GM21360 (cell line): ENCODE results near the gene SOD2.
"Not testable (repeated sequence)": the region's sequence is repeated elsewhere in the genome, so short reads cannot be mapped to it uniquely, and the experiment has no call there.

Source experiments
- ATAC-seq: cut with Tn5 transposase; IDR thresholded peaks from one replicate; pipeline ENCODE4 v1.9.1; 2021; ENCODE audit warnings: mild to moderate bottlenecking, moderate library complexity; ENCODE audit not compliant: unreplicated experiment

SOD2 gene

DNA sequence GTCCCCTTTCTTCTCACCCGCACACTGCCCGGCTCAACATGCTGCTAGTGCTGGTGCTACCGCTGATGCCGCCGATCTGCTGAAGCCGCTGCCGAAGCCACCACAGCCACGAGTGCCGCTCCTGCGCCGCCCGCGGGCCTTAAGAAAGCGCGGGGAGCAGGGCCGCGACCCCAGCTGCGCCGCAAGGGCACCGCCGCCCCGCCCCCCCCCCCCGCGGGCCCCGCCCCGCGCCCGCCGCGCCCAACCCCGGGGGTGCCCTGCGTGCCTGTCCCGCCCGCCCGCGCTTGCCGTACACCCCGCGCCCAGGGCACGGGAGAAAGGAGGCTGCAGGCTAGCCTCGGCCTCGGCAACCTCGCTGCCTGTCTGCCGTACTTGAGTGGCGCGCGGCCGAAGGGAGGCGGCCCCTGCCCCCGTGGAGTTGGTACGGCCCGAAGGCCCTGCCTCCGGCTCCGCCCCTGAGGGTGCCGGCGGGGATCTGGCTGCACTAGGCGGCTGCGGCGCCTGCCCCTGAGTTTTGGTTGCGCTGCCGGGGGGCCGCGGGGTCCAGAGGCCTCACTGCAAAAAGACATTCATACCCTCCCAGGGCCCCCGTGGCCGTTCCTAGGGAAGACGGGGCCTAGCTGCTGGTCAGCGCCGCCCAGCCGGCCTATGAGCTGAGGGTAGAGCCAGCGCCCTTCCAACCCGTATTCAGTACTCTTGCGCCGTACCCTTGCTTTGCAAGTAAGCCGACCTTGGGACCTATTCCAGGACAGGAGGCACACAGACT is at the start of gene SOD2:
SOD2 (minus strand) TSS at position 114 of the 766 bp plus-strand sequence; CDS start at position 40, 74 bp downstream.
- ATAC-seq = peak; percentile 78

DNA sequence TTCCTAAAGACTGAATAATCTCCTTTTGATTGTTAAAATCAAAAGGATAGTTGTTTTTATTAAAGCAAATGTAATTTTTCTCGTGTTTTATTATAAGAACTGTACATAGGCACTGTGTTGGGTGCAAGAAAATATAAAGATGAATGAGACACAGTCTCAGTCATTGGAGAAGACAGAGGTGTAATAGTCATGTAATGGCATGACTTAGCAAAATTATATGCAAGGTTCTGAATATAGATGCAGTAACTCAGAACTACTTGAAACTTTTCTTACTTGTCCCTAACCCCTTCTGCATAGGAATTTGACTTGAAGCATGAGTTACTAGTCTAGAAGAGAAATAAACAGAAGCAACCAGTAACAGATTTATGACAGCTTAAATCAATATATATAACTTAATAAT is 49.1 kb upstream of the SOD2 start:
- no peak for ATAC-seq

DNA sequence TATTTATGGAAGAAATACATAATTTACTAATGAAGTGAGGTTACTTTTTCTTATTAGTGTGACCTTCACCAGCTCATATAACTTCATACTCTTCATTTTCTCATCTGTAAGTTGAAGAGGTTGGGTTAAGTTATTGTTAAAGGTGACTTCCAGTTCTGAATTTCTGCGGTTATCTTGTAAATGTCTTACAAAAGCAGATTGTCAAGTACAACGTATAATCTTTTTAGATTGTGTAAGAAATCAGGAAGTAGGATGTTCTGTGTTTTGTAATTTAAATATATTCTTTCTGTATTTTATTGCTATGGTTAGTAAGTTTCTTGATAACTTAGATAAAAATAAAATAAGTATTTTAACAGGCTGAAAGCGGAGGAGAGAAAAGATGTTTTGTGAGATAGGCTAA is 46.3 kb upstream of the SOD2 start:
- no peak for ATAC-seq

DNA sequence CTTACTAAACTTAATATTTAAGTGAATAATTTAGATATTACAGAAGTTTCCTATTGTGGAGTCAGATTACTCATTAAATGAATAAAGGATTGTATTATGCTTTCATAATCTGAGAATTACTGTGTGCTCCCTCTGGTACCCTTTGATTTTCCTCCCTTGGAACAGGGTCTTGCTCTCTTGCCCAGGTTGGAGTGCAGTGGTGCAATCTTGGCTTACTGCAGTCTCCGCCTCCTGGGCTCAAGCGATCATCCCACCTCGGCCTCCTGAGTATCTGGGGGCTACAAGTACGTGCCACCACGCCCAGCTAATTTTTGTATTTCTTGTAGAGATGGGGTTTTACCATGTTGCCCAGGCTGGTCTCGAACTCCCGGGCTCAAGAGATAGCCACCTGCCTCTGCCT is 43.9 kb upstream of the SOD2 start:
- ATAC-seq = no peak

DNA sequence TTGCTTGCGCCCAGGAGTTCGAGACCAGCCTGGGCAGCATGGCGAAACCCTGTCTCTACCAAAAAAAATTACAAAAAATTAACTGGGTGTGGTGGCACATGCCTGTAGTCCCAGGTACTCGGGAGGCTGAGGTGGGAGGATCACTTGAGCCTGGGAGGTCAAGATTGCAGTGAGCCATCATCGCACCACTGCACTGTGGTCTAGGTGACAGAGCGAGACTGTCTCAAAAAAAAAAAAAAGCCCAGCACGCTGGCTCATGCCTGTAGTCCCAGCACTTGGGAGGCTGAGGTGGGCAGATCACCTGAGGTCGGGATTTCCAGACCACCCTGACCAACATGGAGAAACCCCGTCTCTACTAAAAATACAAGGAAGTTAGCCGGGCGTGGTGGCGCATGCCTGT is 40.4 kb upstream of the SOD2 start:
- ATAC-seq = not testable (repeated sequence)

DNA sequence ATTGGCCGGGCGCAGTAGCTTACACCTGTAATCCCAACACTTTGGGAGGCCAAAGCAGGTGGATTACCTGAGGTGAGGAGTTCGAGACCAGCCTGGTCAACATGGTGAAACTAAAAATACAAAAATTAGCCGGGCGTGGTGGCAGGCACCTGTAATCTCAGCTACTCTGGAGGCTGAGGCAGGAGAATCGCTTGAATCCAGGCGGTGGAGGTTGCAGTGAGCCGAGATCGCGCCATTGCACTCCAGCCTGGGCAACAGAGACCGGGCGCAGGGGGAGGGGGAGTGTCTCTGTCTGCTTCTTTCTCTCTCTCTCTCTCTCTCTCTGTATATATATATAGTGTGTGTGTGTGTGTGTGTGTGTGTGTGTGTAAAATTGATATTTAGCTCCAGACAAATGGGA is 39.5 kb upstream of the SOD2 start:
- ATAC-seq = not testable (repeated sequence)

DNA sequence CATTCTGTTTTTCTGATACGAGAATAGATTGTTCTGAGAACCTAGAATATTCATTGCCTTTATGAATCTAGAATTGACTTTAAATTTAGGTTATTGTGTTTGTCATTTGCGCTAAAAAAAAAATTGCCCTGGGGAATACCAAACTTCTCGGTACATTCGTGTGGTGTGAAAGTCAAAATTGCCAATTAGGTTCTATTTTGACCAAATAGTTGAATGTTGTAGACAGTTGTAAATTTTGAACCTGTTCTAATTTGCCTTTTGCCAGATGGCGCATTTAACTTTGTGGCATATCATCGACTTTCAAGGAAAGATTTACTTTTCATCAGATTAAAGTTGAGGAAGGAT is 37.3 kb upstream of the SOD2 start:
- no peak for ATAC-seq

DNA sequence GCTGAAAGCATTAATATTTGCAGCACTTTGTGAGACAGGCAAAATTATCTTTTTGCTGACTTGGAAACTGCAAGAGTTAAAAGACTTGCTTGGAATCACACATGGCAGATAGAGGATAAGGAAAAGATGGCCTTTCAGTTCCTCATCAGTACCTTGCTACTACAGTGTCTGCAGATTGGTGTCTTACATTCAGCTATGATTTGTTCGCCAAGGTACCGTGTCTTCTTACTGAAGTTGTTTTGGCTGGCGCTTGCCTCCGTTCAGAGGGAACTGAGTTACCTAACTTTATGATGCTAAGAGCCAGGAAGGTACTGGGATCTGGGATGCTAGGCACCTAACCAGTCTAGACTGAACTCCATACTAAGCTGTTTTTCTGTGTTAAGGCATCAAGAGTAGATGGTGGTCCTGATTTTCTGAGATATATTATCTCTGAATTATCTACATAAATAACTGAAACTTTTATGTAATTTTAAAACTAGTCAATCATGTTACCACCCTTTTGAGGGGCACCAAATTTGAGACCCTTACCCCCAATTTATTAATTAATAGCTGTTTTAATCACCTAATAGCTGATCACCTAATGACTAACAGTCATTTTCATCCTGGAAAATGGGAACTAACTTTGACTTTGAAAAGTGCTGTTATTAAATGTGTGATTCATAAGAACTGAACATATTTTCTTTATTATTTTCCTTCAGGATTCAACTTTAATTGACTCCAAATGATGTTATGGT is 36.7 kb upstream of the SOD2 start:
- no peak for ATAC-seq

DNA sequence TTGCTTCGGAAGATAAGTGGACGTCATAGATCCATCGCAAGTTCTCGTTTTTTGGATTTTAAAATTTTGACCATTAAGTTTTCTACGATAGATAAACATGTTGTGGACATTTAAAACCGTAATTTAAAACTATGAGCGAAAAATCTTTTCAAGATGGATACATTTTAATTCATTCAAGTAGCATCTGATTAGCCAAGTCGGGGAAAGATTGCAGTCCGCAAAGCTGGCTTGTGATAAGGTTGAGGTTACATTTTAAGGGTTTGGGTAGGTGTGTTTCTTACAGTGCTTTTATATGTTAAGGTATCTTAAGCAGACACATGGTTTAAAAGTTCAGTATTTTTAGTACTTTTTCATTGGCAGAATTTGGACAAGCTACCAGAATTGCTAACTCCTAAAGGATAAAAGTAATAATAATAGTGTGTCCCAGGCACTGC is 35.5 kb upstream of the SOD2 start:
- ATAC-seq = no peak

DNA sequence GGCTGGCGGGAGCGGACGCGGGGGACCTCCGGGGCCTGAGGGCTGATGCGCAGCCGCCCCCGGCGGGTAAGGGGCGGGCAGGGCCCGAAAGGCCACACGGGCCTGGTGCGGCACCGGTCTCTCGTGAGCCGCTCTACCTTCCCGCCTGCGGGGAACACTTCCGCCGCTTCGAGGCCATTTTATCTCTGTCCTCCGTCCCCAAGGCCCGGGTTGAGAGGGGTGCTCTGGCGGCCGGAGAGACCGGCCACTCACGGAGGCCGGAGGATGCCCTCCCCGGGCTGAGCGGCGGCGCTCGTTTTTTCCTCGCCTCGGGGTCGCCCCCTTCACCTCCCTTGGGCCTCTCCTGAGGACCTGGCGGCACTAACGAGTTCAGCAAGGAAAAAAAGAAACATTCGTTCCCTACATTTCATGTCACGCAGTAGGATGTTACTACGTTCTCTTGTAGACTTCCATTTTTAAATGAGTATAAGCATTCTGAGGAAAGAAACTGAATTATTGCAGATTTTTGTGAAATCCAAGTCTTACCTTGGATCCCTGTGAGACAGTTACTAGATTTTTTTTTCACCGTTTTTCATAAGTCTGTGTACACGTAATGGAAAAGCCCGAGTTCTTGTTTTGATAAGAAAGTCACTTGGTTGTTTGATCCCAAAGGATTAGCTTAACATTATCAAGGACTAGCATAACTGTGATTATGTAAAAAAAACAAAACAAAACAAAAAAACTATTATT is 34.8 kb upstream of the SOD2 start:
- ATAC-seq = peak; percentile 28

DNA sequence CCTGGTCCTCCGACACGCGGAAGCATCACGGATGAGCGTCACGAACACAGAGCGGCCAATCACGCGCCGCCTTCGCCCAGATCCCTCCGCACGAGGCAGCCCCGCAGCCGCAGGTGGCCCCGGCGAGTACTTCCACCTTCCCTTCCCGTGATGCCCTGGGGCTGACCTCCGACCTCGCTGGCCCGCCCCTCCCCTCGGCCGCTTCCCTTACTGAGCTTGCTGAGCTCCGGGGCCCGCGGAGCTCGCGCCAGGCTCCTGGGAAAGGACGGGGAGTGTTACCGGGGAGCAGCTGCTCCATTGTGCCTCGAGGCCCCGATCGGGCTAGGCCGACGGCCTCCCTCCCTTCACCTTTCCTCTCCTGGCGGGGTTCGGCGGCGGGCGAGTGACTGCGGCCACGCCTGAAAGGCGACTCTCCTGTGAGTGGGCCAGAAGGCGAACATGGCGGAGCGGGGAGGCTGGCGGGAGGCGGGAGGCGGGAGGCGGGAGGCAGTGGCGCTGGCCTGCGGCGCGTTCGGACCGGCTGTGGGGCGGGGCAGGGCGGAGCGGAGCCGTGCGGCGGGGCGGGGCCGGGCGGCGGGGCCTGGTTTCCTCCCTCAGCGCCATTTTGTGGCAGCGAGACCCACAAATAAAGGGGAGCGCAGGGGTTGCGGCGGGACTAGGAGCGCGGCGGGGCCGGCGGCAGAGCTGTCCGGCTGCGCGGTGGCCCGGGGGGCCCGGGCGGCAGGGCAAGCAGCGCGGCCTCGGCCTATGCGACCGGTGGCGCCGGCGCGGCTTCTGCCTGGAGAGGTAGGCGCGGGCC is 34.1 kb upstream of the SOD2 start, which contains the start of gene WTAP:
WTAP (plus strand) TSS at position 589 of the 799 bp plus-strand sequence. CDS start 8,760 bp downstream, outside the sequence.
- ATAC-seq = peak; percentile 71

DNA sequence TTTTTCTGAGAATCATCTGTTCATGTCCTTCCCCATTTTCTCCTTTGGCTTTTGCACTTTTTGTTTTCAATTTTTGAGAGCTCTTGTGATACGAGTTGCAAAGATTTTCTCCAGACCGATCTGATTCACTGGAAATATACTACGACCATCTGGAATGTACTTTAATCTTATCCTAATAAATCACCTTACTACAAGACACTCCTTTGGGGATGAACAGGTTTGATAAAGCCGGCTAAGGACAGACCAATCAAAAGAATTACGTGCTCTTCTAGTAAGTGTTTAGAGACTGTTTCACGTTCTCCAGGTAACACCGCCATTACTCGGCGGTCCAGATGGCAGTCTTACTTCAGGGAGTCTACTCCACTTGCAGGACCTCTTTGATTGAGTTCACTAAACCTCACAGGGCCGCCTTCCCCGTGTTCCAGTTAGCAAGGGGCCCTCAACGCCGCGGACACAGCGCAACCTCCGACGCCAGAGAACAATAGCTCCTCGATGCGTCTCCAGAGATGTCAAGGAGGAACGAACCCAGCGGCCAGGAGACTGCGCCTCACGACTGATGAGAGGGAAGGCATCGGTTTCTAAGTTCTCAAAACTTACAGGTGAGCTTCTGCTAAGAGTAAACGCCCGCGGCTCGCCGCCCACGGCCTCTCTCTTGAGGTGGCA is 33.3 kb upstream of the SOD2 start:
- peak; percentile 20 for ATAC-seq

DNA sequence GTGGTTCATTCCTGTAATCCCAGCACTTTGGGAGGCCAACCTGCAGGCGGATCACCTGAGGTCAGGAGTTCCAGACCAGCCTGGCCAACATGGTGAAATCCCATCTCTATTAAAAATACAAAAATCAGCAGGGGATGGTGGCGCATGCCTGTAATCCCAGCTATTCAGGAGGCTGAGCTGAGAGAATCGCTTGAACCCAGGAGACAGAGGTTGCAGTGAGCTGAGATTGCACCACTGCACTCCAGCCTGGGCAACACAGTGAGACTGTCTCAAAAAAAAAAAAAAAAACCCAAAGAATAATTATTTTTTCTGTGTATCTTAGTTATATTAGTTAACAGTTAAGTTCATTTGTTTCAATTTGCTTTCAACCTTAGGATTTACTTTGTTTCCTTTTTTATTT is 32.2 kb upstream of the SOD2 start:
- ATAC-seq = not testable (repeated sequence)

DNA sequence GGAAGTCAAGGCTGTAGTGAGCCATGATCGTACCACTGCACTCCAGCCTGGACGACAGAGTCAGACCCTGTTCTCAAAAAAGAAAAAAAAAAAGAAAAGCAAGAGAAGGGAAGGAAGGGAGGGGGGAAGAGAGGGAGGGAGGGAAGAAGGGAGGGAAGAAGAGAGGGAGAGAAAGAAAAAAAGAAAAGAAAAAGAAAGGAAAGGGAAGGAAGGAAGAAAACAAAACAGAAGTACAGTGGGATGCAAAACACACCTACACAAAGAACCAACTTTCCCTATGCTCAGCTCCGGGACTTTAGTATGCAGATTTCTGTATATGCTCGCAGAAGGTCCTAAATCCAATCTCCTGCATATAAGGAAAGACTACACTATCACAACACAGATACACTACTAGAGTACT is 31.7 kb upstream of the SOD2 start:
- ATAC-seq = no peak

DNA sequence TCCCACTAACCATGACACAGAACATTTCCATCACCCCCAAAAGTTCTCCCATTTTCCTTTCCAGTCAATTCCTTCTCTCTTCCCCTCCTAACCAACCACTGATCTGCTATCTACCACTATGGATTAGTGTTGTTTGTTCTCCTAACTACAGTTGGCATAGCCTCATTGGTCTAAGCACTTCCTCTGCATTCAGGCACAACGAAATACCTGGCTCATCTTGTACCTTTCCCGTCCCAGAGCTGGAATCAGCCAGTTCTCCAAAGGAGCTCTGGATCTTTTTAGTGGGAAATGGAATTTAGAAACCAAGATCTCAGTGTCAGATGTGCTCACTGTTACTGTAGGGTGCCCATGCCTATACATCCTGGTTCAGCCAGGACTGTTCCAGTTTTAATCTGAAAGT is 30.2 kb upstream of the SOD2 start:
- ATAC-seq = no peak

DNA sequence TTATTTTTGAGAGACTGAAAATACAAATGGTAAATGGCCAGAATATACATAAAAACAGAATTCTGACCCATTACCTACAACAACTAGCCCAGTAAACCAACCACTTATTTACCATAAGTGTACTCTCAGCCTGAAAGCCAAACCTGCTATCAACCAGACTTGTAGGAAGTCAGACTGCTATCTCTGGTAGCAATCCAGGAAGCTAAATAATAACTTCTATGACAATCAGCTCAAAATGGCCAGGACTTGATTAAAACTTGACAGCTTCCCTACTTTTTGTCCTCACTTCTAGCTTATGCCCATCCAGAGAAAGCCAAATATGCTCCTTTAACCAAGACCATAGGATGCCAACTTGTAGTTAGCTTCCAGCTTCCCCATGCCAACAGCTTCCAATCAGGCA is 29.6 kb upstream of the SOD2 start:
- no peak for ATAC-seq

DNA sequence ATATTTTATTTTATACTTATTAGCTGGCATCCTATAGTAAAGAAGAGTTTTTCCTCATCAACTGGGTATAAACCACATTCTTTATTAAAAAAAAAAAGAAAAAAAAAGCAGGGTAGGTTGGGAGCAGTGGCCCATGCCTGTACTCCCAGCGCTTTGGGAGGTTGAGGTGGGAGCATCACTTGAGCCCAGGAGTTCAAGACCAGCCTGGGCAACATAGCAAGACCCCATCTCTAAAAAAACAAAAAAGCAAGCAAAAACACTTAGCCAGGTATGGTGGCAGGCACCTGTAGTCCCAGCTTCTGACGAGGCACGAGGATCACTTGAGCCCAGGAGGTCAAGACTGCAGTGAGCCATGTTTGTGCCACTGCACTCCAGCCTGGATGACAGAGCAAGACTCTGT is 28.9 kb upstream of the SOD2 start:
- ATAC-seq = not testable (repeated sequence)

DNA sequence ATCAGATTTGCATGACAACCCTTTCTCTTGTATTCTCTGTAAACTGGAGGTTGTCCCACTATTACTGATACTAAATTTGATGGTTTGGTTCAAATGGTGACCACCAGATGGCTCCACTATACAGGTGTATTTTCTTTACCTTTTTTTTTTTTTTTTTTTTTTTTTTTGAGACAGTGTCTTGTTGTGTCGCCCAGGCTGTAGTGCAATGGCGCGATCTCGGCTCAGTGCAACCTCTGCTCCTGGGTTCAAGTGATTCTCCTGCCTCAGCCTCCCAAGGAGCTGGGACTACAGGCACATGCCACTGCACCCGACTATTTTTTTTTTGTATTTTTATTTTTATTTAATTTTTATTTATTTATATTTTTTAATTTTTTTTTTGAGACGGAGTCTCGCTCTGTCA is 27.7 kb upstream of the SOD2 start:
- ATAC-seq = no peak

DNA sequence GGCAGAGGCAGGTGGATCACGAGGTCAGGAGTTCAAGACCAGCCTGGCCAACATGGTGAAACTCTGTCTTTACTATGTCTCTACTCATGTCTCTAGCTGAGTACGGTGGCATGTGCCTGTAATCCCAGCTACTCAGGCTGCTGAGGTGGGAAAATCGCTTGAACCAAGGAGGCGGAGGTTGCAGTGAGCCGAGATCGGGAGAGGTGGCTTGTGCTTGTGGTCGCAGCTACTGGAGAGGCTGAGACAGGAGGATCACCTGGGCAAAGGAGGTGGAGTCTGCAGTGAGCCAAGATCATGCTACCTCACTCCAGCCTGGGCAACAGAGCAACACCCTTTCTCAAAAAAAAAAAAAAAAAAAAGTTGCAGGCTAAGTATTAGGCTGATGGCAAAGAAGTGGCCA is 26.2 kb upstream of the SOD2 start:
- no peak for ATAC-seq

DNA sequence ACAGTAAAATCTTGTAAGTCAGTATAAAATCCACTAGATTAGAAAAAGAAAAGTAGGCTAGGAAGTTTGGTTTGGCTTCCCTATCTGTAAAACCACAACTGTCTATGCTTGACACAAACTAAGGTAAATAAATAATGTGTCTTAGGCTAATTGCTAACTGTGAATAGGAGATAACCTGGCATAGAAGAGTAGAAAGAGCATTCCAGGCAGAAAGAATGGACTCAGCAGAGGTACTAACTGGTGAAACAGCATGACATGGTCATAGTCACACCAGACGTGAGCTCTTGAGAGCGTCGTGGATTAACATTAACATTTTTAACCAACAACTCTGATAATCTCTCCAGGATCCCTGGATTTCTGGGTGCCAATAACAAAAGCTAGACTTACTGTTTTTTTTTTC is 25.6 kb upstream of the SOD2 start:
- ATAC-seq = no peak
